GM23338 (cell line): ENCODE data around the gene PRSS27. TPM values are rescaled to one million over a fixed set of nuclear protein-coding genes. Genes with fewer than 3 reads are reported as not detected.

Source experiments
- ATAC-seq: fragments of 200-7000 bp; cut with Tn5 transposase; 3 replicates; pipeline ENCODE4 v1.9.1; 2020
- DNase-seq: peaks from one replicate; pipeline ENCODE4 v3.0.0-alpha.2; 2015; ENCODE audit warnings: low spot score
- H2AFZ ChIP-seq: fragments of 200-600 bp; sonication (generic); 2 replicates; pipeline ENCODE4 v1.8.0; 2016; ENCODE audit warnings: antibody characterized with exemption, mild to moderate bottlenecking, moderate library complexity
- H3F3A ChIP-seq: fragments of 200-600 bp; sonication (generic); replicated peaks from 2 replicates; pipeline ENCODE4 v1.8.0; 2017; ENCODE audit warnings: antibody characterized with exemption, mixed run types, low read depth
- H3K27ac ChIP-seq: fragments of 200-600 bp; sonication (generic); 2 replicates; pipeline ENCODE4 v1.6.1; 2016; ENCODE audit warnings: low read depth
- H3K27me3 ChIP-seq: fragments of 200-600 bp; sonication (generic); 2 replicates; pipeline ENCODE4 v1.8.0; 2016; ENCODE audit warnings: mild to moderate bottlenecking, mixed run types, moderate library complexity; ENCODE audit not compliant: insufficient read depth
- H3K36me3 ChIP-seq: fragments of 200-600 bp; sonication (generic); 2 replicates; pipeline ENCODE4 v1.8.0; 2016; ENCODE audit warnings: mild to moderate bottlenecking; ENCODE audit not compliant: insufficient read depth
- H3K4me1 ChIP-seq: fragments of 200-600 bp; sonication (generic); 2 replicates; pipeline ENCODE4 v1.8.0; 2016; ENCODE audit warnings: mild to moderate bottlenecking, moderate library complexity; ENCODE audit not compliant: insufficient read depth
- H3K4me2 ChIP-seq: fragments of 200-600 bp; sonication (generic); 2 replicates; pipeline ENCODE4 v1.7.1; 2017; ENCODE audit warnings: mixed run types
- H3K4me3 ChIP-seq: fragments of 200-600 bp; sonication (generic); 2 replicates; pipeline ENCODE4 v1.6.1; 2016; ENCODE audit warnings: mixed run types
- H3K79me2 ChIP-seq: fragments of 200-600 bp; sonication (generic); replicated peaks from 2 replicates; pipeline ENCODE4 v1.8.0; 2017; ENCODE audit warnings: mild to moderate bottlenecking; ENCODE audit not compliant: insufficient read depth
- H3K9me2 ChIP-seq: fragments of 200-600 bp; sonication (generic); 2 replicates; pipeline ENCODE4 v1.8.0; 2017; ENCODE audit not compliant: insufficient read depth
- H4K20me1 ChIP-seq: fragments of 200-600 bp; sonication (generic); replicated peaks from 2 replicates; pipeline ENCODE4 v1.8.0; 2017; ENCODE audit warnings: mild to moderate bottlenecking; ENCODE audit not compliant: insufficient read depth
- H3K27ac Mint-ChIP-seq: 2 replicates; pipeline ENCODE4 v1.8.0; 2020; ENCODE audit warnings: inconsistent platforms, mild to moderate bottlenecking, moderate library complexity, mixed read lengths
- H3K27me3 Mint-ChIP-seq: 3 replicates; pipeline ENCODE4 v1.8.0; 2022; ENCODE audit warnings: low read depth, mild to moderate bottlenecking, moderate library complexity, mixed read lengths, inconsistent platforms; ENCODE audit not compliant: insufficient read depth, poor library complexity
- H3K36me3 Mint-ChIP-seq: 3 replicates; pipeline ENCODE4 v1.8.0; 2021; ENCODE audit warnings: low read depth, mild to moderate bottlenecking, inconsistent platforms, moderate library complexity, mixed read lengths
- H3K4me1 Mint-ChIP-seq: 3 replicates; pipeline ENCODE4 v1.8.0; 2020; ENCODE audit warnings: mild to moderate bottlenecking, inconsistent platforms, mixed read lengths
- H3K4me3 Mint-ChIP-seq: 3 replicates; pipeline ENCODE4 v1.8.0; 2021; ENCODE audit warnings: moderate library complexity, mild to moderate bottlenecking, inconsistent platforms, mixed read lengths
- H3K9me3 Mint-ChIP-seq: 3 replicates; pipeline ENCODE4 v1.8.0; 2020; ENCODE audit warnings: moderate library complexity, mild to moderate bottlenecking, inconsistent platforms, mixed read lengths
- CREB1 ChIP-seq: fragments of 250-450 bp; sonication (Bioruptor Pico); IDR thresholded peaks from 2 replicates; pipeline ENCODE4 v1.5.0; 2020; ENCODE audit warnings: low read depth, mild to moderate bottlenecking, moderate library complexity
- EZH2 ChIP-seq: fragments of 200-600 bp; sonication (generic); IDR thresholded peaks from one replicate; pipeline ENCODE4 v1.8.0; 2017; ENCODE audit warnings: antibody characterized with exemption, mild to moderate bottlenecking, low read depth; ENCODE audit not compliant: unreplicated experiment
- EZH2phosphoT487 ChIP-seq: fragments of 200-600 bp; sonication (generic); IDR thresholded peaks from one replicate; pipeline ENCODE4 v1.8.1; 2018; ENCODE audit warnings: antibody characterized with exemption; ENCODE audit not compliant: unreplicated experiment
- JUNB ChIP-seq: IDR thresholded peaks from one replicate; pipeline ENCODE4 v1.6.1; 2016; ENCODE audit warnings: antibody characterized with exemption; ENCODE audit not compliant: unreplicated experiment
- NANOG ChIP-seq: IDR thresholded peaks from 2 replicates; pipeline ENCODE4 v1.6.1; 2016; ENCODE audit warnings: antibody characterized with exemption, borderline replicate concordance
- POLR2AphosphoS5 ChIP-seq: IDR thresholded peaks from 2 replicates; pipeline ENCODE4 v1.6.1; 2016; ENCODE audit warnings: antibody characterized with exemption, low read depth
- STAT1 ChIP-seq: IDR thresholded peaks from one replicate; pipeline ENCODE4 v1.6.1; 2016; ENCODE audit warnings: antibody characterized with exemption; ENCODE audit not compliant: unreplicated experiment
- ZNF114 ChIP-seq: fragments of 250-450 bp; sonication (Bioruptor Pico); IDR thresholded peaks from 2 replicates; pipeline ENCODE4 v1.5.0; 2020; ENCODE audit warnings: mild to moderate bottlenecking, moderate library complexity
- ZNF331 ChIP-seq: fragments of 250-450 bp; sonication (Bioruptor Pico); IDR thresholded peaks from 2 replicates; pipeline ENCODE4 v1.5.0; 2020; ENCODE audit warnings: low read depth, mild to moderate bottlenecking, moderate library complexity
- polyA plus RNA-seq: library from polyadenylated mRNA; unstranded; fragments of >200 nt; fragmentation: Nextera tagmentation; extraction: Ambion mirVana; gene quantifications from 2 replicates; pipeline ENCODE4 v1.2.1, GENCODE V29; 2016
- total RNA-seq: library from RNA; depleted of rRNA; stranded (reverse); fragments of >200 nt; shearing (Covaris generic); gene quantifications from 2 replicates; pipeline ENCODE4 v1.2.3, GENCODE V29; 2014
- TF ChIP-seq, protein P1 (sequence below): IDR thresholded peaks from 2 replicates; pipeline ENCODE4 v1.6.1; 2016; ENCODE audit warnings: antibody characterized with exemption
- TF ChIP-seq, protein P2 (sequence below), 2 experiments: fragments of 200-600 bp in 1 of 2; sonication (generic) in 1 of 2; conservative IDR thresholded peaks; 2 replicates each; pipeline versions ENCODE4 v1.5.1 to v1.6.1; 2016 to 2017; ENCODE audit warnings: antibody characterized with exemption in 2 of 2, low read depth in 2 of 2, mild to moderate bottlenecking in 2 of 2, moderate library complexity in 1 of 2
- TF ChIP-seq, protein P3 (sequence below): IDR thresholded peaks from one replicate; pipeline ENCODE4 v1.6.1; 2018; ENCODE audit warnings: antibody characterized with exemption; ENCODE audit not compliant: unreplicated experiment
- TF ChIP-seq, protein P4 (sequence below): fragments of 250-450 bp; sonication (Bioruptor Pico); IDR thresholded peaks from 2 replicates; pipeline ENCODE4 v1.5.0; 2020; ENCODE audit warnings: mild to moderate bottlenecking, moderate library complexity

Gene PRSS27
- total and polyA plus RNA-seq, 2 experiments from 2014 or later, result 0.73 to 1.6 TPM

DNA sequence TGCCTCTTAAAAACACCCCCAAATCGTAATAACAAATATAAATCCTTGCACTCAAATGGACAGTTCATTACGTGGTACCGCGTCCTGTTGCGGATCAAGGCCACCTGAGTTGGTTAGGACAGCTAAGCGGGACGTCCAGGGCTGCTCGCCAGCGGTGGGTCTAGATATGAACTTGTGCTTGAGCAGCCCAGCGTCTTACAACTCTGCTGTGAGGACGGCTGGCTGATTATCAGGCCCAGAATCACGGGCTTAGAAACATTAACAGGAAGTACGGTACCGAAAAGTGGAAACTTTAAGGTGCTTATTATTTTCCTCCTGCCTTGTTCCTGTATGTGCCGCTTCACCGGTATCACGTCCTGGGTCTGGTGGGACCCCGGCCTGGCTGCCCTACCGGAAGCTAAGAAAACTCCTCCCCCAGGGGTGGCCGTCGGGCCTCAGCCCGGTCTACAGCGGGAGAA, 31.6 kb upstream of the PRSS27 start:
- H2AFZ ChIP-seq, result peak overlapping the region; percentile 94
- Mint-ChIP-seq H3K4me1 (peaks cover 32% of the 10 kb centered on the region), H3K36me3 (peaks cover 44% of the 10 kb centered on the region), H3K4me3 (peak overlapping the region; percentile 93), H3K27me3 (peaks cover 13% of the 10 kb centered on the region), H3K27ac (peak overlapping the region; percentile 97), H3K9me3 (no peaks in the 10 kb centered on the region; the same call in 2 of the 3 replicates)
- H3K27me3 ChIP-seq, result no peaks in the 10 kb centered on the region
- H3K36me3 ChIP-seq, result no peaks in the 10 kb centered on the region; the same call in 1 of the 2 replicates
- peak overlapping the region; percentile 100 for H3K4me2 ChIP-seq
- TF ChIP-seq CREB1 (CRISPR knock-in tag) (no peak), ZNF331 (CRISPR knock-in tag) (no peak), EZH2 (no peak), STAT1 (no peak), JUNB (no peak), ZNF114 (no peak), NANOG (no peak), EZH2phosphoT487 (no peak), POLR2AphosphoS5 (peak; percentile 70)
- TF ChIP-seq, protein P1, sequence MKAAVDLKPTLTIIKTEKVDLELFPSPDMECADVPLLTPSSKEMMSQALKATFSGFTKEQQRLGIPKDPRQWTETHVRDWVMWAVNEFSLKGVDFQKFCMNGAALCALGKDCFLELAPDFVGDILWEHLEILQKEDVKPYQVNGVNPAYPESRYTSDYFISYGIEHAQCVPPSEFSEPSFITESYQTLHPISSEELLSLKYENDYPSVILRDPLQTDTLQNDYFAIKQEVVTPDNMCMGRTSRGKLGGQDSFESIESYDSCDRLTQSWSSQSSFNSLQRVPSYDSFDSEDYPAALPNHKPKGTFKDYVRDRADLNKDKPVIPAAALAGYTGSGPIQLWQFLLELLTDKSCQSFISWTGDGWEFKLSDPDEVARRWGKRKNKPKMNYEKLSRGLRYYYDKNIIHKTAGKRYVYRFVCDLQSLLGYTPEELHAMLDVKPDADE, result 0 out of 2 replicates have a peak, but pooled peaks have one; percentile 2
- TF ChIP-seq, protein P2, sequence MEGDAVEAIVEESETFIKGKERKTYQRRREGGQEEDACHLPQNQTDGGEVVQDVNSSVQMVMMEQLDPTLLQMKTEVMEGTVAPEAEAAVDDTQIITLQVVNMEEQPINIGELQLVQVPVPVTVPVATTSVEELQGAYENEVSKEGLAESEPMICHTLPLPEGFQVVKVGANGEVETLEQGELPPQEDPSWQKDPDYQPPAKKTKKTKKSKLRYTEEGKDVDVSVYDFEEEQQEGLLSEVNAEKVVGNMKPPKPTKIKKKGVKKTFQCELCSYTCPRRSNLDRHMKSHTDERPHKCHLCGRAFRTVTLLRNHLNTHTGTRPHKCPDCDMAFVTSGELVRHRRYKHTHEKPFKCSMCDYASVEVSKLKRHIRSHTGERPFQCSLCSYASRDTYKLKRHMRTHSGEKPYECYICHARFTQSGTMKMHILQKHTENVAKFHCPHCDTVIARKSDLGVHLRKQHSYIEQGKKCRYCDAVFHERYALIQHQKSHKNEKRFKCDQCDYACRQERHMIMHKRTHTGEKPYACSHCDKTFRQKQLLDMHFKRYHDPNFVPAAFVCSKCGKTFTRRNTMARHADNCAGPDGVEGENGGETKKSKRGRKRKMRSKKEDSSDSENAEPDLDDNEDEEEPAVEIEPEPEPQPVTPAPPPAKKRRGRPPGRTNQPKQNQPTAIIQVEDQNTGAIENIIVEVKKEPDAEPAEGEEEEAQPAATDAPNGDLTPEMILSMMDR (conservative IDR thresholded peaks at IDR 0.05; ENCODE audit: low read depth in 2 of 2), result no peak
- TF ChIP-seq, protein P3, sequence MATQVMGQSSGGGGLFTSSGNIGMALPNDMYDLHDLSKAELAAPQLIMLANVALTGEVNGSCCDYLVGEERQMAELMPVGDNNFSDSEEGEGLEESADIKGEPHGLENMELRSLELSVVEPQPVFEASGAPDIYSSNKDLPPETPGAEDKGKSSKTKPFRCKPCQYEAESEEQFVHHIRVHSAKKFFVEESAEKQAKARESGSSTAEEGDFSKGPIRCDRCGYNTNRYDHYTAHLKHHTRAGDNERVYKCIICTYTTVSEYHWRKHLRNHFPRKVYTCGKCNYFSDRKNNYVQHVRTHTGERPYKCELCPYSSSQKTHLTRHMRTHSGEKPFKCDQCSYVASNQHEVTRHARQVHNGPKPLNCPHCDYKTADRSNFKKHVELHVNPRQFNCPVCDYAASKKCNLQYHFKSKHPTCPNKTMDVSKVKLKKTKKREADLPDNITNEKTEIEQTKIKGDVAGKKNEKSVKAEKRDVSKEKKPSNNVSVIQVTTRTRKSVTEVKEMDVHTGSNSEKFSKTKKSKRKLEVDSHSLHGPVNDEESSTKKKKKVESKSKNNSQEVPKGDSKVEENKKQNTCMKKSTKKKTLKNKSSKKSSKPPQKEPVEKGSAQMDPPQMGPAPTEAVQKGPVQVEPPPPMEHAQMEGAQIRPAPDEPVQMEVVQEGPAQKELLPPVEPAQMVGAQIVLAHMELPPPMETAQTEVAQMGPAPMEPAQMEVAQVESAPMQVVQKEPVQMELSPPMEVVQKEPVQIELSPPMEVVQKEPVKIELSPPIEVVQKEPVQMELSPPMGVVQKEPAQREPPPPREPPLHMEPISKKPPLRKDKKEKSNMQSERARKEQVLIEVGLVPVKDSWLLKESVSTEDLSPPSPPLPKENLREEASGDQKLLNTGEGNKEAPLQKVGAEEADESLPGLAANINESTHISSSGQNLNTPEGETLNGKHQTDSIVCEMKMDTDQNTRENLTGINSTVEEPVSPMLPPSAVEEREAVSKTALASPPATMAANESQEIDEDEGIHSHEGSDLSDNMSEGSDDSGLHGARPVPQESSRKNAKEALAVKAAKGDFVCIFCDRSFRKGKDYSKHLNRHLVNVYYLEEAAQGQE, result no peak
- TF ChIP-seq, protein P4, sequence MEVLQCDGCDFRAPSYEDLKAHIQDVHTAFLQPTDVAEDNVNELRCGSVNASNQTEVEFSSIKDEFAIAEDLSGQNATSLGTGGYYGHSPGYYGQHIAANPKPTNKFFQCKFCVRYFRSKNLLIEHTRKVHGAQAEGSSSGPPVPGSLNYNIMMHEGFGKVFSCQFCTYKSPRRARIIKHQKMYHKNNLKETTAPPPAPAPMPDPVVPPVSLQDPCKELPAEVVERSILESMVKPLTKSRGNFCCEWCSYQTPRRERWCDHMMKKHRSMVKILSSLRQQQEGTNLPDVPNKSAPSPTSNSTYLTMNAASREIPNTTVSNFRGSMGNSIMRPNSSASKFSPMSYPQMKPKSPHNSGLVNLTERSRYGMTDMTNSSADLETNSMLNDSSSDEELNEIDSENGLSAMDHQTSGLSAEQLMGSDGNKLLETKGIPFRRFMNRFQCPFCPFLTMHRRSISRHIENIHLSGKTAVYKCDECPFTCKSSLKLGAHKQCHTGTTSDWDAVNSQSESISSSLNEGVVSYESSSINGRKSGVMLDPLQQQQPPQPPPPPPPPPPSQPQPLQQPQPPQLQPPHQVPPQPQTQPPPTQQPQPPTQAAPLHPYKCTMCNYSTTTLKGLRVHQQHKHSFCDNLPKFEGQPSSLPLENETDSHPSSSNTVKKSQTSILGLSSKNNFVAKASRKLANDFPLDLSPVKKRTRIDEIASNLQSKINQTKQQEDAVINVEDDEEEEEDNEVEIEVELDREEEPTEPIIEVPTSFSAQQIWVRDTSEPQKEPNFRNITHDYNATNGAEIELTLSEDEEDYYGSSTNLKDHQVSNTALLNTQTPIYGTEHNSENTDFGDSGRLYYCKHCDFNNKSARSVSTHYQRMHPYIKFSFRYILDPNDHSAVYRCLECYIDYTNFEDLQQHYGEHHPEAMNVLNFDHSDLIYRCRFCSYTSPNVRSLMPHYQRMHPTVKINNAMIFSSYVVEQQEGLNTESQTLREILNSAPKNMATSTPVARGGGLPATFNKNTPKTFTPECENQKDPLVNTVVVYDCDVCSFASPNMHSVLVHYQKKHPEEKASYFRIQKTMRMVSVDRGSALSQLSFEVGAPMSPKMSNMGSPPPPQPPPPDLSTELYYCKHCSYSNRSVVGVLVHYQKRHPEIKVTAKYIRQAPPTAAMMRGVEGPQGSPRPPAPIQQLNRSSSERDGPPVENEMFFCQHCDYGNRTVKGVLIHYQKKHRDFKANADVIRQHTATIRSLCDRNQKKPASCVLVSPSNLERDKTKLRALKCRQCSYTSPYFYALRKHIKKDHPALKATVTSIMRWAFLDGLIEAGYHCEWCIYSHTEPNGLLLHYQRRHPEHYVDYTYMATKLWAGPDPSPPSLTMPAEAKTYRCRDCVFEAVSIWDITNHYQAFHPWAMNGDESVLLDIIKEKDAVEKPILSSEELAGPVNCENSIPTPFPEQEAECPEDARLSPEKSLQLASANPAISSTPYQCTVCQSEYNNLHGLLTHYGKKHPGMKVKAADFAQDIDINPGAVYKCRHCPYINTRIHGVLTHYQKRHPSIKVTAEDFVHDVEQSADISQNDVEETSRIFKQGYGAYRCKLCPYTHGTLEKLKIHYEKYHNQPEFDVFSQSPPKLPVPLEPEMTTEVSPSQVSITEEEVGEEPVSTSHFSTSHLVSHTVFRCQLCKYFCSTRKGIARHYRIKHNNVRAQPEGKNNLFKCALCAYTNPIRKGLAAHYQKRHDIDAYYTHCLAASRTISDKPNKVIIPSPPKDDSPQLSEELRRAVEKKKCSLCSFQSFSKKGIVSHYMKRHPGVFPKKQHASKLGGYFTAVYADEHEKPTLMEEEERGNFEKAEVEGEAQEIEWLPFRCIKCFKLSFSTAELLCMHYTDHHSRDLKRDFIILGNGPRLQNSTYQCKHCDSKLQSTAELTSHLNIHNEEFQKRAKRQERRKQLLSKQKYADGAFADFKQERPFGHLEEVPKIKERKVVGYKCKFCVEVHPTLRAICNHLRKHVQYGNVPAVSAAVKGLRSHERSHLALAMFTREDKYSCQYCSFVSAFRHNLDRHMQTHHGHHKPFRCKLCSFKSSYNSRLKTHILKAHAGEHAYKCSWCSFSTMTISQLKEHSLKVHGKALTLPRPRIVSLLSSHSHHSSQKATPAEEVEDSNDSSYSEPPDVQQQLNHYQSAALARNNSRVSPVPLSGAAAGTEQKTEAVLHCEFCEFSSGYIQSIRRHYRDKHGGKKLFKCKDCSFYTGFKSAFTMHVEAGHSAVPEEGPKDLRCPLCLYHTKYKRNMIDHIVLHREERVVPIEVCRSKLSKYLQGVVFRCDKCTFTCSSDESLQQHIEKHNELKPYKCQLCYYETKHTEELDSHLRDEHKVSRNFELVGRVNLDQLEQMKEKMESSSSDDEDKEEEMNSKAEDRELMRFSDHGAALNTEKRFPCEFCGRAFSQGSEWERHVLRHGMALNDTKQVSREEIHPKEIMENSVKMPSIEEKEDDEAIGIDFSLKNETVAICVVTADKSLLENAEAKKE (CRISPR knock-in tag), result no peak
- ATAC-seq (peak; percentile 84), DNase-seq (peak; percentile 92)
- peak overlapping the region; percentile 100 for H3K27ac ChIP-seq
- H3K4me1 ChIP-seq, result peaks cover 25% of the 10 kb centered on the region
- H3F3A ChIP-seq, result peaks cover 43% of the 10 kb centered on the region
- H3K4me3 ChIP-seq, result peak overlapping the region; percentile 99
- H3K9me2 ChIP-seq, result no peaks in the 10 kb centered on the region
- peaks cover 28% of the 10 kb centered on the region for H4K20me1 ChIP-seq
- H3K79me2 ChIP-seq, result peaks cover 53% of the 10 kb centered on the region
